ENCODE data around the gene ESRRB.

DNA sequence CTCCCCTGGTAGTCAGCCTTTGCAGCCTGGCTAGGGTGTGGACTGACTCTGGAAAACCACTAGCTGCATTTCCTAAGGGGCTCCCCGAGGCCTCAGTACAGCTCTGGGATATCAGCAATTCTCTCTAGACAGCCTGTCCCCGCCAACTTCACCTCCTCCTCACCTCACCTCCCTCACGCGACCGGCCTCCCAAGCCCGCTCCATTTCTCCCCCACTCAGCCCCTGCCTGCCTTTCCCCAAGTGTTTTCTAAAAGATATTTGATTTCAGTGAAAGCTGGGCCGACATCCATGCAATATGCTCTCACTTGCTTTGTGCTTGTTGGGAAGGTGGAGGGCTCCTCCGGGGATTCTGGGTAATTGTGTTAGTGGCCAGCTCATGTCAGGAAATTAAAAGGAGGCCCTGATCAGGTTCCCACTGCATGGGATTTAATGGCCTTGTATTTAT is 91.8 kb downstream of the ESRRB start:
- TF ChIP-seq CTCF (conservative IDR thresholded peaks at IDR 0.05; ENCODE audit: low read length), result no peak
- TF ChIP-seq EZH2phosphoT487 (IDR thresholded peaks at IDR 0.05; ENCODE audit: borderline replicate concordance), result no peak
